Esophagus muscularis mucosa (tissue), 4 donors: Measurements from ENCODE around the gene PCK1.

Experiments
- EP300 ChIP-seq: sonication (generic); formaldehyde crosslinking; IDR thresholded peaks from one replicate; pipeline ENCODE4 v1.6.1; 2017; ENCODE audit warnings: antibody characterized with exemption
- POLR2A ChIP-seq: fragments of 450-650 bp; IDR thresholded peaks from one replicate; pipeline ENCODE4 v1.6.1; 2017; ENCODE audit warnings: antibody characterized with exemption, moderate library complexity, mild to moderate bottlenecking, low read depth
- POLR2AphosphoS5 ChIP-seq, 2 donors: sonication (generic); formaldehyde crosslinking; IDR thresholded peaks; one replicate each; pipeline ENCODE4 v1.6.1; 2017; ENCODE audit warnings: antibody characterized with exemption in 2 of 2
- TF ChIP-seq, protein P1 (sequence below), 3 experiments: fragments of 200-600 bp in 2 of 3; fragments of 450-650 bp in 1 of 3; sonication (generic) in 2 of 3; IDR thresholded peaks; one replicate each; pipeline ENCODE4 v1.5.1; 2017 to 2019; ENCODE audit warnings: antibody characterized with exemption in 3 of 3, mild to moderate bottlenecking in 2 of 3, moderate library complexity in 1 of 3

DNA sequence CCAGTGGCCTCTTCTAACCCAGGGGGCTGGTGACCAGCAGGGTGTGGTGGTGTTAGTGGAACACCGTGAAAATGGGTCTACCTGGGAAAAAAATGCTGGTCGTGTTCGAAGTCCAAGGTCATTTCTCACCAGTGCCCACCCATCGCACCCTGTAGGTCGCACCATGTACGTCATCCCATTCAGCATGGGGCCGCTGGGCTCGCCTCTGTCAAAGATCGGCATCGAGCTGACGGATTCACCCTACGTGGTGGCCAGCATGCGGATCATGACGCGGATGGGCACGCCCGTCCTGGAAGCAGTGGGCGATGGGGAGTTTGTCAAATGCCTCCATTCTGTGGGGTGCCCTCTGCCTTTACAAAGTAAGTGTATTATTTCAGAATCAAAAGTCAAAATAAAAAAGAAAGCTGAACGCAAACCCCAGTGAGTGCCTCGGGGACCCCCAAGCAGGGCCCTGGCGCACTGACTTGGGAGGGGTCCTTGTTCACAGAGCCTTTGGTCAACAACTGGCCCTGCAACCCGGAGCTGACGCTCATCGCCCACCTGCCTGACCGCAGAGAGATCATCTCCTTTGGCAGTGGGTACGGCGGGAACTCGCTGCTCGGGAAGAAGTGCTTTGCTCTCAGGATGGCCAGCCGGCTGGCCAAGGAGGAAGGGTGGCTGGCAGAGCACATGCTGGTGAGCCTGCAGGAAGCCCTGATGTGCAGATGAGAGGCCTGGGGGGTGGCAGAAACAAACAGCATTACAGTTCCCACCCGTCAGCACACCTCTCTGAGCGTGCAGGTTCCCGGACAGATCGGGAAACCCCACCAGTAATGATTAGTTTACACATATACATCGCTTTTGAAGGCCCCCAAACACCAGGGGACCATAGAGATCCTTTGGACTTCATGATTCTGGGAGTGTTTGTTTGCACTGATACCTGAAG, 1.9 kb downstream of the PCK1 start:
- TF ChIP-seq POLR2AphosphoS5 (IDR thresholded peaks at IDR 0.05): no peak
- TF ChIP-seq, protein P1, sequence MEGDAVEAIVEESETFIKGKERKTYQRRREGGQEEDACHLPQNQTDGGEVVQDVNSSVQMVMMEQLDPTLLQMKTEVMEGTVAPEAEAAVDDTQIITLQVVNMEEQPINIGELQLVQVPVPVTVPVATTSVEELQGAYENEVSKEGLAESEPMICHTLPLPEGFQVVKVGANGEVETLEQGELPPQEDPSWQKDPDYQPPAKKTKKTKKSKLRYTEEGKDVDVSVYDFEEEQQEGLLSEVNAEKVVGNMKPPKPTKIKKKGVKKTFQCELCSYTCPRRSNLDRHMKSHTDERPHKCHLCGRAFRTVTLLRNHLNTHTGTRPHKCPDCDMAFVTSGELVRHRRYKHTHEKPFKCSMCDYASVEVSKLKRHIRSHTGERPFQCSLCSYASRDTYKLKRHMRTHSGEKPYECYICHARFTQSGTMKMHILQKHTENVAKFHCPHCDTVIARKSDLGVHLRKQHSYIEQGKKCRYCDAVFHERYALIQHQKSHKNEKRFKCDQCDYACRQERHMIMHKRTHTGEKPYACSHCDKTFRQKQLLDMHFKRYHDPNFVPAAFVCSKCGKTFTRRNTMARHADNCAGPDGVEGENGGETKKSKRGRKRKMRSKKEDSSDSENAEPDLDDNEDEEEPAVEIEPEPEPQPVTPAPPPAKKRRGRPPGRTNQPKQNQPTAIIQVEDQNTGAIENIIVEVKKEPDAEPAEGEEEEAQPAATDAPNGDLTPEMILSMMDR (IDR thresholded peaks at IDR 0.05): no peak
- no peak for TF ChIP-seq POLR2A
- TF ChIP-seq EP300: no peak
